Stimulated activated naive CD8-positive, alpha-beta T cell treated with anti-CD3 and anti-CD28 coated beads, Interleukin-15, Interleukin-2, amounts not matched to agents 100 ng/mL and 50 ng/mL, for 24 hours (primary cell): ENCODE results near the gene CENPF.
"Not testable (repeated sequence)": the region's sequence is repeated elsewhere in the genome, so short reads cannot be mapped to it uniquely, and the experiment has no call there.

Experiments
- H3K27ac Mint-ChIP-seq: one replicate; pipeline ENCODE4 v1.8.0; 2021; ENCODE audit warnings: mild to moderate bottlenecking, mixed read lengths
- H3K27me3 Mint-ChIP-seq: one replicate; pipeline ENCODE4 v1.8.0; 2021; ENCODE audit warnings: mixed read lengths
- H3K36me3 Mint-ChIP-seq: one replicate; pipeline ENCODE4 v1.8.0; 2021; ENCODE audit warnings: low read depth, mixed read lengths
- H3K4me1 Mint-ChIP-seq: one replicate; pipeline ENCODE4 v1.8.0; 2021; ENCODE audit warnings: low read depth, mixed read lengths
- H3K4me3 Mint-ChIP-seq: one replicate; pipeline ENCODE4 v1.8.0; 2021; ENCODE audit warnings: mild to moderate bottlenecking, mixed read lengths
- H3K9me3 Mint-ChIP-seq: one replicate; pipeline ENCODE4 v1.8.0; 2021; ENCODE audit warnings: mixed read lengths

Gene CENPF

DNA sequence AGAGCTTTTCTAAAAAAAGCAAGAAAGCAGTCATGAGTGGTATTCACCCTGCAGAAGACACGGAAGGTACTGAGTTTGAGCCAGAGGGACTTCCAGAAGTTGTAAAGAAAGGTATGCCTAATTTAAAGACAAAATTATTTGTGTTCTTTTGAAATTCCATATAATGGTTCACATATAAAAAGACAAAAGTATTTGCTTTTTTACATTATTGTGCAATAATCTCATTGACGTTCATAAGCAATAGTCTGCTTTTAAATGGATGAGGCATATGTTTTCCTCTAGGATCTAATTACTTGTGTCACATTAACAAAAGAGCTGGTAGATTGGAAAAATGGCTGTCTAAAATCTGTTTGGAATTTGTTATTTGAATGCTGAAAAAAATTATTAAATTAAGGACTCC, 54.3 kb downstream of the CENPF start:
- H3K27me3 Mint-ChIP-seq: no peaks in the 10 kb centered on the region
- H3K4me3 Mint-ChIP-seq: no peak overlapping the region
- no peaks in the 10 kb centered on the region for H3K4me1 Mint-ChIP-seq
- no peak overlapping the region for H3K27ac Mint-ChIP-seq
- H3K9me3 Mint-ChIP-seq: no peaks in the 10 kb centered on the region
- peaks cover 89% of the 10 kb centered on the region for H3K36me3 Mint-ChIP-seq

DNA sequence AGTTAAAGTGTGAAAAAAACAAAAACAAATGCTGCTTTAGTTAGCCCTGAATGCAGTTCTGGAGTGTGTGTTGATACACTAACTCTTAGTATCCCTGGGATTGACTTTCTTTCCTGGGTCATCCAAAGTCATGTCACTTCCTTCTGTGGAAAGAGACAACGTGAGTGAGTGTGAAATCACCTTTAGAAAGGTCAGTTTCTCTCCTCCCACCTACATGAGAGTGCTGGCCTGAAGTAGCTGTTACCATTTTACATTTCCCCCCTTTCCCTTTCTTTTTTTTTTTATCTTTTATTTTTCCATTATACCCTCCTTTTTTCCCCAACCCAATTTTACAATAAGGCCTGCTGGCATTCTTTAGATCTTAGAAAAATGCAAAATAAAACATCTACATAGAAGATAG, 55.2 kb downstream of the CENPF start:
- H3K4me3 Mint-ChIP-seq: no peak overlapping the region
- H3K27ac Mint-ChIP-seq: no peak overlapping the region
- H3K4me1 Mint-ChIP-seq: no peaks in the 10 kb centered on the region
- peaks cover 84% of the 10 kb centered on the region for H3K36me3 Mint-ChIP-seq
- H3K9me3 Mint-ChIP-seq: no peaks in the 10 kb centered on the region
- no peaks in the 10 kb centered on the region for H3K27me3 Mint-ChIP-seq

GRCh38 chr1:214658785-214659184, 55.8 kb downstream of the CENPF start:
- Mint-ChIP-seq H3K27ac (no peak overlapping the region), H3K9me3 (no peaks in the 10 kb centered on the region), H3K4me3 (no peak overlapping the region), H3K36me3 (peaks cover 85% of the 10 kb centered on the region), H3K27me3 (no peaks in the 10 kb centered on the region), H3K4me1 (no peaks in the 10 kb centered on the region)

DNA sequence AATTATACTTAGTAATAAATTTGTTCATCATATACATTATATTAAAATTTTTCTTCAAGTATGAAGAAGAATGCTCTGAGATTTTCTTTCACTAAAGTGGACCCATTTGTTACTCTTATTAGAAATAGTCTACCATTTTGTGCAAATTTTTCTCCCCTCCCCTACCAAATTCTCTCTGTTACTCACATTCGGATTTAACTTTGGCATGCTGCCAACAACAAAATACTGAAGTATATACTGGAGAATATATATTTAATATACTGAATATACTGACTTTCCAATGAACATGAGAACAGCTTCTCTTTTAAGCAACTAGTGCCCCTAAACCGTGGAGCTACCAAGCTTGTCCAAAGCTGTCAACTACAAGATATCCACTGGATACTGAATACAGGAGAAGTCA, 57.2 kb downstream of the CENPF start:
- no peaks in the 10 kb centered on the region for H3K9me3 Mint-ChIP-seq

DNA sequence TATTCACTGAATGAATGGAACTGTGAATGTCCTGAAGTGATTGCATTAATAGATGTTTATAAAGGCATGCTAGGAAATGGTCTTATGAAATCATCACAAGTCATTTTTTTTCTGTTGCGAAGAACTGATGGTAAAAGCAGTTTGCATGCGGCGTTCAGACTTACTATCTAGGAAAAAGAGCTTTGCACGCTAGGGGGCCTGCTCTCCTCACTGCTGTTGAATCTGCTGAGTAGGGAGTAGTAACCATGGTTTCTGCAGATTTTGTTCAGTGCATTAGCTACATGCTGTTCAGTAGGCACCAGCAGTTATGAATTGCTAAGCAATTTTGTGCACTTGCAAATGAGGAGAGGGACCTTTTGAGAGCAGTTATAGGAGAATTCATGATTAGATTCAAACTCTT, 57.9 kb downstream of the CENPF start:
- Mint-ChIP-seq H3K36me3 (peaks cover 84% of the 10 kb centered on the region), H3K4me1 (no peaks in the 10 kb centered on the region), H3K27me3 (no peaks in the 10 kb centered on the region), H3K4me3 (no peak overlapping the region), H3K27ac (no peak overlapping the region), H3K9me3 (no peaks in the 10 kb centered on the region)

More for the DNA sequence above, 57.2 kb downstream of the CENPF start:
- H3K27ac Mint-ChIP-seq: no peak overlapping the region
- no peaks in the 10 kb centered on the region for H3K4me1 Mint-ChIP-seq
- no peaks in the 10 kb centered on the region for H3K27me3 Mint-ChIP-seq
- H3K4me3 Mint-ChIP-seq: no peak overlapping the region
- H3K36me3 Mint-ChIP-seq: peaks cover 85% of the 10 kb centered on the region

DNA sequence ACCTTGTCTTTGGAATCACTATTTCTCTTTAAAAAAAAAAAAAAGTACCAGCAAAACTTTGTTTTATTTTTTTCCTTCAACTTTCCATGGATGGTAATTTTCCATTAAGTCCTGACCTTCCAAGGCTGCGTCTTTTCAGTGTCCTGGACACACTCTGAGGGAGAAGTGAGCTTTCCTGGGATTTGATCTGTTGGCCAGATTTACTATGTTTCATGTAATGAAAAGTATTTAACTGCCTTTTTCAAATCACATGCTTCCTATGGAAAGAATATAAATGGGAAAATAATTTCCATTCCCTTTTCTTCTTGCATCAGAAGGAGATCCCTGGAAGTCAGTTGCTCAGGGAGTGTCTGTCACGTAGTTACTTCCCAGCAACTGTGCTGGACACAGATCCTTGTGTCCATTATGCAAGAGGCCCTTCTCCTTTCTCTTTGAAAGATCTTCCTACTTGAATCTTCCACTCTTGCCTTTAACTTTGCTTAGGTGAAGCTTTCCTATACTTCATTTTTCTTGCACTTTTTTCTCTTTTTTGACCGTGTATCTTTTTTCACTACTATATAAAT, 59.3 kb downstream of the CENPF start:
- H3K36me3 Mint-ChIP-seq: peaks cover 84% of the 10 kb centered on the region
- H3K27me3 Mint-ChIP-seq: no peaks in the 10 kb centered on the region
- H3K9me3 Mint-ChIP-seq: no peaks in the 10 kb centered on the region
- no peak overlapping the region for H3K4me3 Mint-ChIP-seq
- H3K4me1 Mint-ChIP-seq: no peaks in the 10 kb centered on the region
- H3K27ac Mint-ChIP-seq: no peak overlapping the region

DNA sequence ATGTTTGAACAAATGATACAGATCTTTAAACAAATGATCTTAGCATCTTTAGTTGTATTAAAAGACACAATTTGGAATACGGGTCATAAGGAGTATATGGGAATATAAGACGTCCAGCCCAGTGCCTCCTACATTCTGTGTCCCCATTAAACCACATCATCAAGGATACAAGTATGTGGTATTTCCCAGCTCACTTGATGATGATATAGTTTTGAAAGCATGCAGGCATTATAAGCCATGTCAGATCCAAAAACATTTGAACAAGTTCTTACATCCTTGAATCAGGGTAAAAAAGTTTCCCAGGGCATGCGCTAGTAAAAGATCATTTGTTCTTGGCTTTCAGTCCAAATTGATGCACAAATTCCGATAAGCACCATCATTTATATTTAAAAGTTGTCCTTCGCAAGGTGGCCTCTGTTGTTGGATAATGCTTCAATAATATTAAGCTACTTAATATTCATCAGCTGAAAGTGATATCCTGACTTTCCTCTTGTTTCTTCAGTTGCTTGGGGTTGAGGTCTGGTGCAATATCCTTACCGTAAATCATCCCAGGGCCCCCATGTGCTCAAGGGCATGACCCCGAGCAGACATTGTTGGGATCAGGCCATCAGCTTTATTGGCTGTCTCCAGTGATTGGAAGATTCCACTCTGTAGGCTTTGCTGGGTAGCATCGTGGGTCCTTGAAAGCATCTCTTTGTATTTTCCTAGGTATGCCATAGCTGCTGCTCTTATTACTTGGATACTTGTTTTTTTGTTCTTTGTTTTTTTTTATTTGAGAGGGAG, 61.8 kb downstream of the CENPF start:
- H3K27me3 Mint-ChIP-seq: no peaks in the 10 kb centered on the region
- H3K36me3 Mint-ChIP-seq: peaks cover 65% of the 10 kb centered on the region
- H3K4me3 Mint-ChIP-seq: no peak overlapping the region
- no peak overlapping the region for H3K27ac Mint-ChIP-seq
- H3K4me1 Mint-ChIP-seq: no peaks in the 10 kb centered on the region
- H3K9me3 Mint-ChIP-seq: no peaks in the 10 kb centered on the region

GRCh38 chr1:214665606-214666110, 62.7 kb downstream of the CENPF start:
- Mint-ChIP-seq H3K9me3 (no peaks in the 10 kb centered on the region), H3K27me3 (no peaks in the 10 kb centered on the region), H3K36me3 (peaks cover 60% of the 10 kb centered on the region), H3K4me1 (no peaks in the 10 kb centered on the region), H3K27ac (no peak overlapping the region), H3K4me3 (no peak overlapping the region)

GRCh38 chr1:214666674-214667073, 63.7 kb downstream of the CENPF start:
- Mint-ChIP-seq H3K36me3 (peaks cover 54% of the 10 kb centered on the region), H3K27me3 (no peaks in the 10 kb centered on the region), H3K9me3 (no peaks in the 10 kb centered on the region), H3K4me1 (no peaks in the 10 kb centered on the region), H3K27ac (no peak overlapping the region), H3K4me3 (no peak overlapping the region)

GRCh38 chr1:214670098-214670497, 67.1 kb downstream of the CENPF start:
- Mint-ChIP-seq H3K27ac (no peak overlapping the region), H3K36me3 (peaks cover 36% of the 10 kb centered on the region), H3K9me3 (peaks cover 5% of the 10 kb centered on the region), H3K4me1 (no peaks in the 10 kb centered on the region), H3K27me3 (no peaks in the 10 kb centered on the region), H3K4me3 (no peak overlapping the region)

DNA sequence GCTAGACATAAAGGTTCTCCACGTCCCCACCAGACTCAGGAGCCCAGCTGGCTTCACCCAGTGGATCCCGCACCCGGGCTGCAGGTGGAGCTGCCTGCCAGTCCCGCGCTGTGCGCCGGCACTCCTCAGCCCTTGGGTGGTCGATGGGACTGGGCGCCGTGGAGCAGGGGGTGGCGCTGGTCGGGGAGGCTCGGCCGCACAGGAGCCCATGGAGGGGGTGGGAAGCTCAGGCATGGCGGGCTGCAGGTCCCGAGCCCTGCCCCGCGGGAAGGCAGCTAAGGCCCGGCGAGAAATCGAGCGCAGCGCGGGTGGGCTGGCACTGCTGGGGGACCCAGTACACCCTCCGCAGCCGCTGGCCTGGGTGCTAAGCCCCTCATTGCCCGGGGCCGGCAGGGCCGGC, 70.0 kb downstream of the CENPF start:
- H3K4me1 Mint-ChIP-seq, H3K4me3 Mint-ChIP-seq, H3K9me3 Mint-ChIP-seq, H3K27me3 Mint-ChIP-seq, H3K27ac Mint-ChIP-seq, H3K36me3 Mint-ChIP-seq: not testable (repeated sequence)

GRCh38 chr1:214673576-214673975, 70.6 kb downstream of the CENPF start:
- Mint-ChIP-seq H3K27me3 (no peaks in the 10 kb centered on the region), H3K4me1 (no peaks in the 10 kb centered on the region), H3K4me3 (no peak overlapping the region), H3K27ac (no peak overlapping the region), H3K9me3 (peaks cover 5% of the 10 kb centered on the region), H3K36me3 (peaks cover 9% of the 10 kb centered on the region)

DNA sequence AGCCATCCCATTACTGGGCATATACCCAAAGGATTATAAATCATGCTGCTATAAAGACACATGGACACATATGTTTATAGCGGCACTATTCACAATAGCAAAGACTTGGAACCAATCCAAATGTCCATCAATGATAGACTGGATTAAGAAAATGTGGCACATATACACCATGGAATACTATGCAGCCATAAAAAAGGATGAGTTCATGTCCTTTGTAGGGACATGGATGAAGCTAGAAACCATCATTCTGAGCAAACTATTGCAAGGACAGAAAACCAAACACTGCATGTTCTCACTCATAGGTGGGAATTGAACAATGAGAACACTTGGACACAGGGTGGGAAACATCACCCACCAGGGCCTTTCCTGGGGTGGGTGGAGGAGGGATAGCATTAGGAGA, 72.5 kb downstream of the CENPF start:
- H3K9me3 Mint-ChIP-seq, H3K36me3 Mint-ChIP-seq, H3K27ac Mint-ChIP-seq, H3K4me1 Mint-ChIP-seq, H3K4me3 Mint-ChIP-seq, H3K27me3 Mint-ChIP-seq: not testable (repeated sequence)

DNA sequence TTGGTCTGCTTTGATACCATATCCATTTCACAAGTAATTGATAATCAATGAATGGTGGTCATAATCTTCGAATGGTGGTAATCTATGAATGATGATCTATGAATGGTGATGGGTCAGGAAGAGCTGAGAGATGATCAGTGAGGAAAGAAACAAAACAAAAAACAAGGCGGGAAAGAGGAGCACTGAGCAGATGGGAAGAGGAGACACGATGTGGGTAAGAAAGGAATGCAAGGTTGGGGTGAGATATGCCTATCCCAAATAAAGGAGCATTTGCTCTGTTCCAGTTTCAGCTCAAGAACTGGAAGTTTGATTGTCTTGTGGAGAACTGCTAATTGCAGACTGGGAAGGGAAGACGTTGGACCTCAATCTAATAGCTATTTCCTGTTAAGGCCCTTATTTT, 73.8 kb downstream of the CENPF start:
- Mint-ChIP-seq H3K4me1 (no peaks in the 10 kb centered on the region), H3K9me3 (peaks cover 5% of the 10 kb centered on the region), H3K36me3 (peaks cover 9% of the 10 kb centered on the region), H3K27me3 (peaks cover 4% of the 10 kb centered on the region), H3K4me3 (no peak overlapping the region), H3K27ac (no peak overlapping the region)

DNA sequence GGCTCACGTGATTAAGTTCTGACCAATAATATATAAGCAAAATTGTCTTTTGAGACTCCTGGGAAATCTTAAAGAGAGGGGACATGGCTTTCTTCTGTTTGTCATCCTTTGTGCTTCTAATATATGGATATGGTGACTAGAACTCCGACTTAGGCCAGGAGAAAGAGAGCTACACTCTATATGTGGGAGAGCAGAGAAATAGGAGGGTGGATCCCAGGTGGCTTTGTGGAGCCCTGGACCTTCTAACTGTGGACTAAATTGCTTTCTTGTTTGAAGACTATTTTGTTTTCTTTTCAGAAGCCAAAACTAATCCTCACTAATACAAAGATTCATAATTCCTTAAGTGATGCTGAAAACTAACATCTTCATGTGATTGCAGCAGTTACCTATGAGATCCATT, 75.0 kb downstream of the CENPF start:
- no peak overlapping the region for H3K27ac Mint-ChIP-seq
- peaks cover 5% of the 10 kb centered on the region for H3K36me3 Mint-ChIP-seq
- H3K9me3 Mint-ChIP-seq: peaks cover 5% of the 10 kb centered on the region
- H3K4me3 Mint-ChIP-seq: no peak overlapping the region
- H3K4me1 Mint-ChIP-seq: no peaks in the 10 kb centered on the region
- peaks cover 4% of the 10 kb centered on the region for H3K27me3 Mint-ChIP-seq

- no peak overlapping the region for H3K27ac Mint-ChIP-seq
- peaks cover 5% of the 10 kb centered on the region for H3K36me3 Mint-ChIP-seq
- peaks cover 4% of the 10 kb centered on the region for H3K27me3 Mint-ChIP-seq
- peaks cover 5% of the 10 kb centered on the region for H3K9me3 Mint-ChIP-seq
- H3K4me1 Mint-ChIP-seq: no peaks in the 10 kb centered on the region
- no peak overlapping the region for H3K4me3 Mint-ChIP-seq
These were observed 75.4 kb downstream of the CENPF start for GRCh38 chr1:214678386-214678785.
